SK-N-SH (cell line): ENCODE measurements around the gene RNF175. TPM values are rescaled to one million over a fixed set of nuclear protein-coding genes. Genes with fewer than 3 reads are reported as not detected.
A peak's percentile ranks its signal among the peaks of the same experiment; 100 is the strongest.

Experiments used
- CTCF ChIA-PET: fragments of 300-600, 350-600 bp; formaldehyde crosslinking; extraction: SDS; loops from one replicate; lab custom pipeline; 2021; lab: Yijun Ruan, JAX
- POLR2A ChIA-PET: fragments of 350-600 bp; sonication (Branson Sonifier 250); formaldehyde crosslinking; extraction: SDS; loops from one replicate; lab custom pipeline; 2020; ENCODE audit warnings: antibody characterized with exemption, inconsistent platforms; lab: Yijun Ruan, JAX
- DNase-seq: peaks from one replicate; pipeline ENCODE4 v3.0.0; 2012
- H2AFZ ChIP-seq: fragments of 200-600 bp; sonication (generic); 2 replicates; pipeline ENCODE4 v1.8.1; 2016; ENCODE audit warnings: antibody characterized with exemption, mild to moderate bottlenecking, low read depth
- H3F3A ChIP-seq: fragments of 200-600 bp; sonication (generic); replicated peaks from 2 replicates; pipeline ENCODE3; 2016; ENCODE audit warnings: antibody characterized with exemption, mild to moderate bottlenecking; ENCODE audit not compliant: insufficient read depth
- H3K27ac ChIP-seq, 2 experiments: fragments of 200-500 bp in 1 of 2; fragments of 200-600 bp in 1 of 2; sonication (Bioruptor generic) in 1 of 2; sonication (generic), shearing (Covaris generic) in 1 of 2; 2 replicates each; pipeline versions ENCODE4 v1.5.1 to v1.6.1; 2014 to 2016; ENCODE audit warnings: low read depth in 2 of 2, inconsistent platforms in 1 of 2, low read length in 1 of 2, mild to moderate bottlenecking in 1 of 2, mixed read lengths in 1 of 2
- H3K27me3 ChIP-seq: fragments of 200-600 bp; sonication (generic), shearing (Covaris generic); 2 replicates; pipeline ENCODE4 v1.6.1; 2016; ENCODE audit warnings: mixed run types; ENCODE audit not compliant: insufficient read depth
- H3K36me3 ChIP-seq, 2 experiments: fragments of 200-500 bp in 1 of 2; fragments of 200-600 bp in 1 of 2; sonication (Bioruptor generic) in 1 of 2; sonication (generic) in 1 of 2; replicated peaks in 1 of 2; 2 replicates each; pipeline versions ENCODE3 to v1.5.1; 2014 to 2016; ENCODE audit warnings: low read length in 1 of 2, mild to moderate bottlenecking in 1 of 2; ENCODE audit not compliant: insufficient read depth in 2 of 2, control insufficient read depth in 1 of 2
- H3K4me1 ChIP-seq, 2 experiments: fragments of 200-500 bp in 1 of 2; fragments of 200-600 bp in 1 of 2; sonication (Bioruptor generic) in 1 of 2; sonication (generic), shearing (Covaris generic) in 1 of 2; 2 replicates each; pipeline versions ENCODE4 v1.5.1 to v1.6.1; 2014 to 2016; ENCODE audit warnings: low read depth in 1 of 2, low read length in 1 of 2, mixed run types in 1 of 2; ENCODE audit not compliant: insufficient read depth in 2 of 2, control insufficient read depth in 1 of 2
- H3K4me2 ChIP-seq: fragments of 200-600 bp; sonication (generic), shearing (Covaris generic); 2 replicates; pipeline ENCODE4 v1.6.1; 2017; ENCODE audit warnings: mixed run types
- H3K4me3 ChIP-seq, 2 experiments: fragments of 200-500 bp in 1 of 2; fragments of 200-600 bp in 1 of 2; sonication (Bioruptor generic) in 1 of 2; sonication (generic), shearing (Covaris generic) in 1 of 2; 2 replicates each; pipeline versions ENCODE4 v1.5.1 to v1.8.1; 2014 to 2016; ENCODE audit warnings: low read depth in 2 of 2, inconsistent platforms in 1 of 2, low read length in 1 of 2, mild to moderate bottlenecking in 1 of 2, mixed read lengths in 1 of 2, moderate library complexity in 1 of 2
- H3K79me2 ChIP-seq: fragments of 200-600 bp; sonication (generic); 2 replicates; pipeline ENCODE4 v1.8.1; 2017; ENCODE audit warnings: mild to moderate bottlenecking; ENCODE audit not compliant: insufficient read depth
- H3K9ac ChIP-seq: fragments of 200-600 bp; sonication (generic); 2 replicates; pipeline ENCODE4 v1.6.1; 2017; ENCODE audit warnings: mixed run types
- H3K9me2 ChIP-seq: fragments of 200-600 bp; sonication (generic); 2 replicates; pipeline ENCODE4 v1.6.1; 2017; ENCODE audit warnings: mixed run types
- H3K9me3 ChIP-seq: fragments of 200-600 bp; sonication (generic); 2 replicates; pipeline ENCODE4 v1.6.1; 2017; ENCODE audit warnings: mixed run types, mild to moderate bottlenecking, moderate library complexity
- H4K20me1 ChIP-seq: fragments of 200-600 bp; sonication (generic); 2 replicates; pipeline ENCODE4 v1.6.1; 2017; ENCODE audit warnings: mild to moderate bottlenecking, mixed run types; ENCODE audit not compliant: insufficient read depth
- EP300 ChIP-seq, 2 experiments: IDR thresholded peaks; 2 replicates each; pipeline versions ENCODE4 v1.4.0 to v1.6.1; 2012; ENCODE audit warnings: borderline replicate concordance in 1 of 2, low read depth in 1 of 2, low read length in 1 of 2
- FOSL2 ChIP-seq: IDR thresholded peaks from 2 replicates; pipeline ENCODE4 v1.4.0; 2012; ENCODE audit warnings: low read depth, mild to moderate bottlenecking, moderate library complexity, borderline replicate concordance
- FOXM1 ChIP-seq: IDR thresholded peaks from 2 replicates; pipeline ENCODE4 v1.4.0; 2012; ENCODE audit warnings: low read depth, mild to moderate bottlenecking
- JUND ChIP-seq: IDR thresholded peaks from 2 replicates; pipeline ENCODE4 v1.4.0; 2012
- MEF2A ChIP-seq: IDR thresholded peaks from 2 replicates; pipeline ENCODE4 v1.4.0; 2012; ENCODE audit warnings: low read depth, borderline replicate concordance
- NFIC ChIP-seq: IDR thresholded peaks from 2 replicates; pipeline ENCODE4 v1.4.0; 2012; ENCODE audit warnings: borderline replicate concordance
- POLR2AphosphoS5 ChIP-seq: IDR thresholded peaks from 2 replicates; pipeline ENCODE4 v1.6.1; 2012; ENCODE audit warnings: low read depth, low read length
- RFX5 ChIP-seq: IDR thresholded peaks from 2 replicates; pipeline ENCODE4 v1.6.1; 2012; ENCODE audit warnings: mild to moderate bottlenecking, improper control_type of control experiment, low read length
- RXRA ChIP-seq: IDR thresholded peaks from 2 replicates; pipeline ENCODE4 v1.4.0; 2012; ENCODE audit warnings: low read depth, mild to moderate bottlenecking, borderline replicate concordance
- SIN3A ChIP-seq: IDR thresholded peaks from 2 replicates; pipeline ENCODE4 v1.6.1; 2012; ENCODE audit warnings: low read depth, mild to moderate bottlenecking, low read length, moderate library complexity, borderline replicate concordance
- TAF1 ChIP-seq: IDR thresholded peaks from 2 replicates; pipeline ENCODE4 v1.6.1; 2012; ENCODE audit warnings: low read depth, mild to moderate bottlenecking, low read length, moderate library complexity, borderline replicate concordance
- TCF12 ChIP-seq: IDR thresholded peaks from 2 replicates; pipeline ENCODE4 v1.4.0; 2012
- TEAD4 ChIP-seq: IDR thresholded peaks from 2 replicates; pipeline ENCODE4 v1.4.0; 2012; ENCODE audit warnings: mild to moderate bottlenecking, borderline replicate concordance; ENCODE audit not compliant: insufficient read depth
- WGBS: methylation state at CpG from one replicate; pipeline ENCODE4 v1.1.6; 2017; ENCODE audit warnings: low lambda C conversion rate; 5-methylcytosine and 5-hydroxymethylcytosine counted together
- polyA plus RNA-seq, 3 experiments: library from polyadenylated mRNA; depleted of rRNA; stranded (reverse); fragments of >200 nt; gene quantifications; 2 replicates each; pipeline ENCODE4 v1.2.3, GENCODE V29; 2012
- TF ChIP-seq, protein P1 (sequence below): fragments of 150-350 bp; IDR thresholded peaks from 2 replicates; pipeline ENCODE4 v1.6.1; 2016; ENCODE audit warnings: mild to moderate bottlenecking, low read depth, low read length
- TF ChIP-seq, protein P2 (sequence below): fragments of 150-350 bp; IDR thresholded peaks from 2 replicates; pipeline ENCODE4 v1.6.1; 2017; ENCODE audit warnings: antibody characterized with exemption, low read length, low read depth, borderline replicate concordance
- TF ChIP-seq, protein P3 (sequence below): IDR thresholded peaks from 2 replicates; pipeline ENCODE4 v1.4.0; 2012; ENCODE audit warnings: low read depth
- TF ChIP-seq, protein P4 (sequence below): fragments of 200-600 bp; sonication (generic); IDR thresholded peaks from 2 replicates; pipeline ENCODE4 v1.6.1; 2017; ENCODE audit warnings: antibody characterized with exemption, mild to moderate bottlenecking, moderate library complexity
- TF ChIP-seq, protein P5 (sequence below): IDR thresholded peaks from 2 replicates; pipeline ENCODE4 v1.6.1; 2012; ENCODE audit warnings: mild to moderate bottlenecking, low read depth, low read length, moderate library complexity
- TF ChIP-seq, protein P6 (sequence below): IDR thresholded peaks from 2 replicates; pipeline ENCODE4; 2012

The RNF175 gene
- polyA plus RNA-seq, 1 of the 3 experiments (the other 2 are of a cell fraction) = 0.10 TPM

DNA sequence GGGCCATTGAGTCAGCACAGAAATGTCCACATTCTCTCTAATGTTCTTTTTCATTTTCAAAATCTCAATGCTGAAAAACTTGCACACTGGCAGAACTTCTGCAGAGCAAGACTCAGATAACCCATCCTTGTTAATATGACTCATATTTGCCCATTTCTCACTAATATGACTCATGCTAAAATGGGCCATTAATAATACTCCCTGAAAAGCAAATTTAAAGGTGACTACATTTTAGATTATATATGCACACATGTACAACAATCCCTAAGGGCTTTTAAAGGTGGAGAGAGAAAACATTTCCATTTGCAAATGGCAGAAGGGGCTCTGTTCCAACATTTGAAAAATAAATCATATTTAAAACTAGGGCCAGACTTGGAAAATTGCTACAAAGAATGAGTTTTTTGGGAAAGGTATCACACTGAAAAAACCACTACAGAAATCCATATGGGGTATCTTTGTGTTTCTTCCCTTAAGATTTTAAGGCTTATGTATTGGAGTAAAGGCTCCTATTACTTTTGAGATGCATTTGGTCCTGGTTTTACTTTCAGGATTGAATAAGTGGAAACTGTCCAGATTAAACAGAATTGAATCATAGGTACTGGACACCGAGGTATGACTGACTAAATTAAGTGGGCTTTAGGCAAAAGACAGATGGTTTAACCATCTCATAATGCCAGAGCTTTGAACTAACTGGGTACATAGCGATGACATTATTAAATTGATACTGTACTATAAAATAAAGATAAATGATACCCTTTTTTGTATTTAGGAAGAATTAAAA, 45.8 kb downstream of the RNF175 start:
- TF ChIP-seq EP300 (IDR thresholded peaks at IDR 0.05; ENCODE audit: borderline replicate concordance in 1 of 2, low read depth in 1 of 2, low read length in 1 of 2) (peak in 1 of 2 experiments; percentile 77; a peak in 1 of 4 replicates), TCF12 (peak; percentile 77), RXRA (peak; percentile 69; the same call in 1 of the 2 replicates), MEF2A (0 out of 2 replicates have a peak, but pooled peaks have one; percentile 29), FOXM1 (no peak), JUND (peak; percentile 98), SIN3A (peak; percentile 53; the same call in 1 of the 2 replicates), TAF1 (no peak), RFX5 (no peak), TEAD4 (0 out of 2 replicates have a peak, but pooled peaks have one; percentile 45), FOSL2 (peak; percentile 99), POLR2AphosphoS5 (peak; percentile 65; the same call in 1 of the 2 replicates), NFIC (peak; percentile 61)
- TF ChIP-seq, protein P1, sequence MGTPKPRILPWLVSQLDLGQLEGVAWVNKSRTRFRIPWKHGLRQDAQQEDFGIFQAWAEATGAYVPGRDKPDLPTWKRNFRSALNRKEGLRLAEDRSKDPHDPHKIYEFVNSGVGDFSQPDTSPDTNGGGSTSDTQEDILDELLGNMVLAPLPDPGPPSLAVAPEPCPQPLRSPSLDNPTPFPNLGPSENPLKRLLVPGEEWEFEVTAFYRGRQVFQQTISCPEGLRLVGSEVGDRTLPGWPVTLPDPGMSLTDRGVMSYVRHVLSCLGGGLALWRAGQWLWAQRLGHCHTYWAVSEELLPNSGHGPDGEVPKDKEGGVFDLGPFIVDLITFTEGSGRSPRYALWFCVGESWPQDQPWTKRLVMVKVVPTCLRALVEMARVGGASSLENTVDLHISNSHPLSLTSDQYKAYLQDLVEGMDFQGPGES = no peak
- TF ChIP-seq, protein P2, sequence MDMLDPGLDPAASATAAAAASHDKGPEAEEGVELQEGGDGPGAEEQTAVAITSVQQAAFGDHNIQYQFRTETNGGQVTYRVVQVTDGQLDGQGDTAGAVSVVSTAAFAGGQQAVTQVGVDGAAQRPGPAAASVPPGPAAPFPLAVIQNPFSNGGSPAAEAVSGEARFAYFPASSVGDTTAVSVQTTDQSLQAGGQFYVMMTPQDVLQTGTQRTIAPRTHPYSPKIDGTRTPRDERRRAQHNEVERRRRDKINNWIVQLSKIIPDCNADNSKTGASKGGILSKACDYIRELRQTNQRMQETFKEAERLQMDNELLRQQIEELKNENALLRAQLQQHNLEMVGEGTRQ = no peak
- TF ChIP-seq, protein P3, sequence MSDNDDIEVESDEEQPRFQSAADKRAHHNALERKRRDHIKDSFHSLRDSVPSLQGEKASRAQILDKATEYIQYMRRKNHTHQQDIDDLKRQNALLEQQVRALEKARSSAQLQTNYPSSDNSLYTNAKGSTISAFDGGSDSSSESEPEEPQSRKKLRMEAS = 0 out of 2 replicates have a peak, but pooled peaks have one; percentile 30
- TF ChIP-seq, protein P4, sequence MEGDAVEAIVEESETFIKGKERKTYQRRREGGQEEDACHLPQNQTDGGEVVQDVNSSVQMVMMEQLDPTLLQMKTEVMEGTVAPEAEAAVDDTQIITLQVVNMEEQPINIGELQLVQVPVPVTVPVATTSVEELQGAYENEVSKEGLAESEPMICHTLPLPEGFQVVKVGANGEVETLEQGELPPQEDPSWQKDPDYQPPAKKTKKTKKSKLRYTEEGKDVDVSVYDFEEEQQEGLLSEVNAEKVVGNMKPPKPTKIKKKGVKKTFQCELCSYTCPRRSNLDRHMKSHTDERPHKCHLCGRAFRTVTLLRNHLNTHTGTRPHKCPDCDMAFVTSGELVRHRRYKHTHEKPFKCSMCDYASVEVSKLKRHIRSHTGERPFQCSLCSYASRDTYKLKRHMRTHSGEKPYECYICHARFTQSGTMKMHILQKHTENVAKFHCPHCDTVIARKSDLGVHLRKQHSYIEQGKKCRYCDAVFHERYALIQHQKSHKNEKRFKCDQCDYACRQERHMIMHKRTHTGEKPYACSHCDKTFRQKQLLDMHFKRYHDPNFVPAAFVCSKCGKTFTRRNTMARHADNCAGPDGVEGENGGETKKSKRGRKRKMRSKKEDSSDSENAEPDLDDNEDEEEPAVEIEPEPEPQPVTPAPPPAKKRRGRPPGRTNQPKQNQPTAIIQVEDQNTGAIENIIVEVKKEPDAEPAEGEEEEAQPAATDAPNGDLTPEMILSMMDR = no peak
- TF ChIP-seq, protein P5, sequence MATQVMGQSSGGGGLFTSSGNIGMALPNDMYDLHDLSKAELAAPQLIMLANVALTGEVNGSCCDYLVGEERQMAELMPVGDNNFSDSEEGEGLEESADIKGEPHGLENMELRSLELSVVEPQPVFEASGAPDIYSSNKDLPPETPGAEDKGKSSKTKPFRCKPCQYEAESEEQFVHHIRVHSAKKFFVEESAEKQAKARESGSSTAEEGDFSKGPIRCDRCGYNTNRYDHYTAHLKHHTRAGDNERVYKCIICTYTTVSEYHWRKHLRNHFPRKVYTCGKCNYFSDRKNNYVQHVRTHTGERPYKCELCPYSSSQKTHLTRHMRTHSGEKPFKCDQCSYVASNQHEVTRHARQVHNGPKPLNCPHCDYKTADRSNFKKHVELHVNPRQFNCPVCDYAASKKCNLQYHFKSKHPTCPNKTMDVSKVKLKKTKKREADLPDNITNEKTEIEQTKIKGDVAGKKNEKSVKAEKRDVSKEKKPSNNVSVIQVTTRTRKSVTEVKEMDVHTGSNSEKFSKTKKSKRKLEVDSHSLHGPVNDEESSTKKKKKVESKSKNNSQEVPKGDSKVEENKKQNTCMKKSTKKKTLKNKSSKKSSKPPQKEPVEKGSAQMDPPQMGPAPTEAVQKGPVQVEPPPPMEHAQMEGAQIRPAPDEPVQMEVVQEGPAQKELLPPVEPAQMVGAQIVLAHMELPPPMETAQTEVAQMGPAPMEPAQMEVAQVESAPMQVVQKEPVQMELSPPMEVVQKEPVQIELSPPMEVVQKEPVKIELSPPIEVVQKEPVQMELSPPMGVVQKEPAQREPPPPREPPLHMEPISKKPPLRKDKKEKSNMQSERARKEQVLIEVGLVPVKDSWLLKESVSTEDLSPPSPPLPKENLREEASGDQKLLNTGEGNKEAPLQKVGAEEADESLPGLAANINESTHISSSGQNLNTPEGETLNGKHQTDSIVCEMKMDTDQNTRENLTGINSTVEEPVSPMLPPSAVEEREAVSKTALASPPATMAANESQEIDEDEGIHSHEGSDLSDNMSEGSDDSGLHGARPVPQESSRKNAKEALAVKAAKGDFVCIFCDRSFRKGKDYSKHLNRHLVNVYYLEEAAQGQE = no peak
- TF ChIP-seq, protein P6, sequence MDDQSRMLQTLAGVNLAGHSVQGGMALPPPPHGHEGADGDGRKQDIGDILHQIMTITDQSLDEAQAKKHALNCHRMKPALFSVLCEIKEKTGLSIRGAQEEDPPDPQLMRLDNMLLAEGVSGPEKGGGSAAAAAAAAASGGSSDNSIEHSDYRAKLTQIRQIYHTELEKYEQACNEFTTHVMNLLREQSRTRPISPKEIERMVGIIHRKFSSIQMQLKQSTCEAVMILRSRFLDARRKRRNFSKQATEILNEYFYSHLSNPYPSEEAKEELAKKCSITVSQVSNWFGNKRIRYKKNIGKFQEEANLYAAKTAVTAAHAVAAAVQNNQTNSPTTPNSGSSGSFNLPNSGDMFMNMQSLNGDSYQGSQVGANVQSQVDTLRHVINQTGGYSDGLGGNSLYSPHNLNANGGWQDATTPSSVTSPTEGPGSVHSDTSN = peak; percentile 93
- H3K4me1 ChIP-seq = peaks cover 0 to 8% of the 10 kb centered on the region in 2 experiments; a peak in 1 of 4 replicates
- H3K36me3 ChIP-seq = no peaks in the 10 kb centered on the region
- WGBS = 21% methylated on average over 2 of the region's 2 CpGs
- ChIA-PET POLR2A (no interaction called here), CTCF (no interaction called here)
- H3F3A ChIP-seq = peaks cover 7% of the 10 kb centered on the region
- no peaks in the 10 kb centered on the region for H3K79me2 ChIP-seq
- DNase-seq = no peak
- H3K9me3 ChIP-seq = 0 out of 2 replicates have a peak, but pooled peaks cover 3% of the 10 kb centered on the region
- no peak overlapping the region for H3K9ac ChIP-seq
- H4K20me1 ChIP-seq = no peaks in the 10 kb centered on the region
- no peak overlapping the region for H3K4me3 ChIP-seq
- no peaks in the 10 kb centered on the region for H3K9me2 ChIP-seq
- peak overlapping the region; percentile 50; the same call in 1 of the 2 replicates for H3K4me2 ChIP-seq
- H3K27ac ChIP-seq = peak overlapping the region in 1 of 2 experiments; percentile 44; a peak in 1 of 4 replicates
- no peak overlapping the region for H2AFZ ChIP-seq
- H3K27me3 ChIP-seq = no peaks in the 10 kb centered on the region
